Heart right ventricle (tissue), 16 donors: ENCODE data around the gene PLXNA2. TPM values are rescaled to one million over a fixed set of nuclear protein-coding genes. Genes with fewer than 3 reads are reported as not detected.

Source experiments
- ATAC-seq, 8 donors: fragments of 200-7000 bp; cut with Tn5 transposase; one replicate each; pipeline ENCODE4 v1.9.1; 2020; ENCODE audit warnings: mild to moderate bottlenecking in 8 of 8, moderate library complexity in 8 of 8, moderate number of reproducible peaks in 1 of 8
- DNase-seq, 2 donors: peaks; one replicate each; pipeline ENCODE4 v3.0.0-alpha.2; 2020
- H3K27ac ChIP-seq, 10 donors: fragments of 200-600 bp; sonication (generic) in 2 of 10; one replicate each; pipeline versions ENCODE4 v1.5.0 to v1.8.0; 2020 to 2022; ENCODE audit warnings: mild to moderate bottlenecking in 3 of 10
- H3K27me3 ChIP-seq, 7 donors: fragments of 200-600 bp; one replicate each; pipeline ENCODE4 v1.8.0; 2021 to 2022; ENCODE audit warnings: mild to moderate bottlenecking in 2 of 7
- H3K36me3 ChIP-seq, 9 donors: fragments of 200-600 bp; sonication (generic) in 1 of 9; one replicate each; pipeline versions ENCODE4 v1.5.0 to v1.8.0; 2020 to 2022; ENCODE audit warnings: mild to moderate bottlenecking in 2 of 9
- H3K4me1 ChIP-seq, 9 donors: fragments of 200-600 bp; sonication (generic) in 1 of 9; one replicate each; pipeline versions ENCODE4 v1.5.0 to v1.8.0; 2020 to 2022; ENCODE audit warnings: mild to moderate bottlenecking in 4 of 9
- H3K4me3 ChIP-seq, 10 donors: fragments of 200-600 bp; sonication (generic) in 2 of 10; one replicate each; pipeline versions ENCODE4 v1.5.0 to v1.8.0; 2020 to 2022; ENCODE audit warnings: mild to moderate bottlenecking in 7 of 10, moderate library complexity in 2 of 10
- H3K9me3 ChIP-seq, 11 donors: fragments of 200-600 bp in 10 of 11; sonication (generic) in 2 of 11; one replicate each; pipeline versions ENCODE4 v1.5.0 to v1.8.0; 2013 to 2022; ENCODE audit warnings: mild to moderate bottlenecking in 2 of 11, control low read depth in 1 of 11, moderate library complexity in 1 of 11
- CTCF ChIP-seq, 9 donors: fragments of 200-600 bp; sonication (generic) in 2 of 9; IDR thresholded peaks; one replicate each; pipeline versions ENCODE4 v1.5.0 to v1.8.0; 2021 to 2022; ENCODE audit warnings: antibody characterized with exemption in 9 of 9, mild to moderate bottlenecking in 5 of 9, moderate library complexity in 1 of 9
- WGBS, 2 donors: extraction: QIAGEN DNeasy Blood & Tissue Kit; methylation state at CpG; one replicate each; pipeline ENCODE4 v1.1.7; 2013; ENCODE audit warnings: inconsistent platforms in 1 of 2; 5-methylcytosine and 5-hydroxymethylcytosine counted together
- intact Hi-C, 10 donors: fragments of 100-400 bp; cut with DNase I; formaldehyde crosslinking; loops; one replicate each; pipeline versions ENCODE4 v1.11.1 to v1.14.2; 2022
- polyA plus RNA-seq, 2 donors: library from polyadenylated mRNA; stranded (reverse); fragments of 200-250 nt; gene quantifications; one replicate each; pipeline ENCODE4 v1.2.3, GENCODE V29; 2013
- total RNA-seq, 10 donors: library from RNA; stranded (reverse); fragmentation: NEBNext Ultra II Directional in 3 of 10; extraction: Animal tissue kit (Norgen Biotek cat#: 25700) in 3 of 10; gene quantifications; one replicate each; pipeline versions ENCODE4 v1.2.1 to v1.2.4, GENCODE V29; 2021 to 2023
- donor health status: Arrhythmogenic right ventricular cardiomyopathy.
- donor health status: ischemic (EF 13 %, LVEDD 7.1; RV severe dilation, severe dysfunction).
- donor health status: healthy with polysubstance abuse.
- donor health status: DM: no; HTN: yes; CAD: no.
- donor health status: DM: no; HTN: no; CAD: no.
- donor health status: ischemic (EF 25% LVEDD 6.9; RV normal size, moderate dysfunction).
- donor health status: ischemic (EF 25% LVEDD 5.7; RV mildly dilated, moderate dysfunction).
- donor health status: healthy.
- donor health status: DM: yes; HTN: yes; CAD: no.
- donor health status: Ischemic cardiomyopathy.
- donor health status: ischemic (EF 35%, LVEDD 5.7; RV mildly dilated, moderate dysfunction).
- donor health status: nonischemic (EF 11% LVEDD 7.7; RV severe dilation, severe dysfunction).
- donor health status: DM: yes; HTN: yes; CAD: no.
- donor health status: PGD.
- donor health status: ischemic (EF 29% LVEDD 5.4; RV normal size, mild dysfunction).
- donor health status: nonischemic (EF 23%, LVEDD 6.1; RV moderate dilation, normal function).

The PLXNA2 gene
- total and polyA plus RNA-seq, 12 donors, result 6.1 to 31.6 (median 17.9) TPM

GRCh38 chr1:208270651-208271141 is 26.5 kb upstream of the PLXNA2 start:
- H3K36me3 ChIP-seq, result no peaks in the 10 kb centered on the region
- no peaks in the 10 kb centered on the region for H3K9me3 ChIP-seq
- no peak for TF ChIP-seq CTCF (IDR thresholded peaks at IDR 0.05)
- ATAC-seq (no peak), DNase-seq (no peak)
- H3K27ac ChIP-seq, result no peak overlapping the region
- 71 to 85% methylated on average over 2 of the region's 2 CpGs for whole genome bisulfite sequencing, 2 donors
- intact Hi-C loops, result no loop called here
- peaks cover 0 to 13% (median 8%) of the 10 kb centered on the region in 9 donors for H3K4me1 ChIP-seq
- peaks cover 0 to 42% (median 20%) of the 10 kb centered on the region in 7 donors for H3K27me3 ChIP-seq
- H3K4me3 ChIP-seq, result no peak overlapping the region

- WGBS, 2 donors, result 44 to 49% methylated on average over 6 of the region's 6 CpGs
- H3K27ac ChIP-seq, result no peak overlapping the region
- H3K4me1 ChIP-seq, result peaks cover 0 to 17% (median 8%) of the 10 kb centered on the region in 9 donors
- no peak for TF ChIP-seq CTCF (IDR thresholded peaks at IDR 0.05)
- intact Hi-C loops, result no loop called here
- no peaks in the 10 kb centered on the region for H3K36me3 ChIP-seq
- H3K9me3 ChIP-seq, result no peaks in the 10 kb centered on the region
- H3K27me3 ChIP-seq, result peaks cover 0 to 39% (median 20%) of the 10 kb centered on the region in 7 donors
- no peak for DNase-seq
- H3K4me3 ChIP-seq, result no peak overlapping the region
- peak in 4 of 8 donors; percentile 26 to 41 (median 34) for ATAC-seq
Measured at GRCh38 chr1:208269338-208269666, 25.1 kb upstream of the PLXNA2 start.

- Histone ChIP-seq H3K9me3 (no peaks in the 10 kb centered on the region), H3K27me3 (peaks cover 0 to 37% (median 18%) of the 10 kb centered on the region in 7 donors), H3K4me3 (no peak overlapping the region), H3K27ac (no peak overlapping the region), H3K4me1 (peaks cover 0 to 17% (median 8%) of the 10 kb centered on the region in 9 donors), H3K36me3 (no peaks in the 10 kb centered on the region)
- WGBS, 2 donors, result 57 to 59% methylated on average over 9 of the region's 9 CpGs
- TF ChIP-seq CTCF (IDR thresholded peaks at IDR 0.05), result no peak
- intact Hi-C loops, result no loop called here
- ATAC-seq (no peak), DNase-seq (no peak)
Measured at GRCh38 chr1:208268541-208269337, 24.6 kb upstream of the PLXNA2 start.

GRCh38 chr1:208265525-208265924 is 21.3 kb upstream of the PLXNA2 start:
- peaks cover 0 to 30% (median 15%) of the 10 kb centered on the region in 7 donors for H3K27me3 ChIP-seq
- WGBS, 2 donors, result 93 to 94% methylated on average over 3 of the region's 3 CpGs
- DNase-seq (no peak), ATAC-seq (no peak)
- intact Hi-C loops, result no loop called here
- peaks cover 0 to 8% (median 2%) of the 10 kb centered on the region in 11 donors for H3K9me3 ChIP-seq
- H3K4me1 ChIP-seq, result peaks cover 0 to 17% (median 8%) of the 10 kb centered on the region in 9 donors
- TF ChIP-seq CTCF (IDR thresholded peaks at IDR 0.05), result no peak
- no peak overlapping the region for H3K27ac ChIP-seq
- no peaks in the 10 kb centered on the region for H3K36me3 ChIP-seq
- no peak overlapping the region for H3K4me3 ChIP-seq
